ENCODE data around the gene FAR2.

DNA sequence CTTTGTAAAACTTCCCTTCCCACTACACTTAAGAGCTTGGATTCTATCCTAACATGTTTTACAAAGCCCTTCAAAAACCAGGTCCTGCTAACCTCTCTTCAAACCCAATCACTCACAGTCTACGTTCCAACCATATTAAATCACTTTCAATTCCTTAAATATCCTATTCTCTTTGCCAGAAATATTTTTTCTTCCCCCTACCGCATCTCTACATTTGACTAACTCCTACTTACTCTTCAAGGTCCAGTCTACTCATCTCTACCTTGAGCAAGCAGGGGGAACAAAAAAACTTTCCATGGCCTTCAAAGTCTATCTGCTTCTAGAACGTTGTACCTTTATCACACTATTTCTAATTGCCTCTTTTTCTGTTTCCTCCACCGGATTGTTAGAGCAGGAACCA is 225.8 kb downstream of the FAR2 start:
- no peak for TF ChIP-seq EZH2 (IDR thresholded peaks at IDR 0.05)
- TF ChIP-seq, protein P1, sequence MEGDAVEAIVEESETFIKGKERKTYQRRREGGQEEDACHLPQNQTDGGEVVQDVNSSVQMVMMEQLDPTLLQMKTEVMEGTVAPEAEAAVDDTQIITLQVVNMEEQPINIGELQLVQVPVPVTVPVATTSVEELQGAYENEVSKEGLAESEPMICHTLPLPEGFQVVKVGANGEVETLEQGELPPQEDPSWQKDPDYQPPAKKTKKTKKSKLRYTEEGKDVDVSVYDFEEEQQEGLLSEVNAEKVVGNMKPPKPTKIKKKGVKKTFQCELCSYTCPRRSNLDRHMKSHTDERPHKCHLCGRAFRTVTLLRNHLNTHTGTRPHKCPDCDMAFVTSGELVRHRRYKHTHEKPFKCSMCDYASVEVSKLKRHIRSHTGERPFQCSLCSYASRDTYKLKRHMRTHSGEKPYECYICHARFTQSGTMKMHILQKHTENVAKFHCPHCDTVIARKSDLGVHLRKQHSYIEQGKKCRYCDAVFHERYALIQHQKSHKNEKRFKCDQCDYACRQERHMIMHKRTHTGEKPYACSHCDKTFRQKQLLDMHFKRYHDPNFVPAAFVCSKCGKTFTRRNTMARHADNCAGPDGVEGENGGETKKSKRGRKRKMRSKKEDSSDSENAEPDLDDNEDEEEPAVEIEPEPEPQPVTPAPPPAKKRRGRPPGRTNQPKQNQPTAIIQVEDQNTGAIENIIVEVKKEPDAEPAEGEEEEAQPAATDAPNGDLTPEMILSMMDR (IDR thresholded peaks at IDR 0.05), result no peak

Data from neural progenitor cell (in vitro differentiated cells).